ENCODE measurements around the gene FOXO3.

GRCh38 chr6:108556866-108557493, 3.7 kb upstream of the FOXO3 start:
- TF ChIP-seq CTCF (IDR thresholded peaks at IDR 0.05) (no peak), POLR2A (IDR thresholded peaks at IDR 0.05) (no peak)
